Panc1 (cell line): ENCODE measurements around the gene CANT1. TPM values are rescaled to one million over a fixed set of nuclear protein-coding genes. Genes with fewer than 3 reads are reported as not detected.

ENCODE experiments used
- ATAC-seq: fragments of 200-7000 bp; cut with Tn5 transposase; 2 replicates; pipeline ENCODE4 v1.9.1; 2020; ENCODE audit warnings: mild to moderate bottlenecking, moderate library complexity
- BruUV-seq: library from RNA; stranded (reverse); fragments of 400-500 nt; replicated peaks from 2 replicates; lab custom pipeline; 2021; lab: Mats Ljungman, UMichigan
- CTCF ChIA-PET: fragments of 300-600 bp; sonication (Branson Sonifier 250); formaldehyde crosslinking; loops from one replicate; lab custom pipeline; 2022; ENCODE audit warnings: antibody characterized with exemption; lab: Charles Lee
- POLR2A ChIA-PET: fragments of 300-600 bp; sonication (Branson Sonifier 250); formaldehyde crosslinking; loops from one replicate; lab custom pipeline; 2022; ENCODE audit warnings: antibody characterized with exemption; lab: Charles Lee
- DNase-seq: peaks from one replicate; pipeline ENCODE4 v3.0.0-alpha.2; 2010; ENCODE audit warnings: low read depth, low spot score
- H3K27ac ChIP-seq: 2 replicates; pipeline ENCODE4 v1.5.1; 2011; ENCODE audit warnings: mild to moderate bottlenecking, low read length, inconsistent platforms
- H3K27me3 ChIP-seq: fragments of 200-500 bp; sonication (Bioruptor generic); 2 replicates; pipeline ENCODE4 v1.6.0; 2014; ENCODE audit warnings: low read length, inconsistent platforms; ENCODE audit not compliant: control insufficient read depth, insufficient read depth
- H3K36me3 ChIP-seq: fragments of 200-500 bp; sonication (Bioruptor generic); 2 replicates; pipeline ENCODE4 v1.5.1; 2014; ENCODE audit warnings: inconsistent platforms, mild to moderate bottlenecking, low read length, moderate library complexity; ENCODE audit not compliant: control insufficient read depth, insufficient read depth
- H3K4me1 ChIP-seq: 2 replicates; pipeline ENCODE4 v1.5.1; 2011; ENCODE audit warnings: inconsistent platforms, mild to moderate bottlenecking, low read length, moderate library complexity; ENCODE audit not compliant: control insufficient read depth, insufficient read depth
- H3K4me3 ChIP-seq, 2 experiments: 2 replicates each; pipeline ENCODE4 v1.5.1; 2011 to 2012; ENCODE audit warnings: low read depth in 2 of 2, low read length in 2 of 2, mild to moderate bottlenecking in 2 of 2, inconsistent platforms in 1 of 2, moderate library complexity in 1 of 2
- H3K9me3 ChIP-seq: fragments of 200-500 bp; sonication (Bioruptor generic); 2 replicates; pipeline ENCODE4 v1.5.1; 2014; ENCODE audit warnings: low read depth, mild to moderate bottlenecking, inconsistent platforms, low read length, moderate library complexity; ENCODE audit not compliant: control insufficient read depth, insufficient read depth
- CTCF ChIP-seq: fragments of 450-650 bp; IDR thresholded peaks from 2 replicates; pipeline ENCODE4 v1.5.1; 2017; ENCODE audit warnings: mild to moderate bottlenecking
- POLR2AphosphoS5 ChIP-seq: IDR thresholded peaks from 2 replicates; pipeline ENCODE4 v1.6.1; 2012; ENCODE audit warnings: mild to moderate bottlenecking, low read depth, low read length, moderate library complexity
- REST ChIP-seq, 2 experiments: IDR thresholded peaks; 2 replicates each; pipeline ENCODE4 v1.6.1; 2011 to 2012; ENCODE audit warnings: low read depth in 2 of 2, control low read depth in 1 of 2, low read length in 1 of 2, mild to moderate bottlenecking in 1 of 2, moderate library complexity in 1 of 2; ENCODE audit not compliant: insufficient read depth in 1 of 2
- SIN3A ChIP-seq: IDR thresholded peaks from 2 replicates; pipeline ENCODE4 v1.6.1; 2012; ENCODE audit warnings: low read depth, mild to moderate bottlenecking, low read length, moderate library complexity, borderline replicate concordance; ENCODE audit not compliant: insufficient read depth
- TCF7L2 ChIP-seq: IDR thresholded peaks from 2 replicates; pipeline ENCODE4 v1.6.1; 2011; ENCODE audit warnings: mild to moderate bottlenecking, low read depth, low read length, inconsistent platforms
- in situ Hi-C: cut with HindIII; loops from 2 replicates; pipeline ENCODE4 v1.10.0; 2016; ENCODE audit warnings: low sequenced_read_pairs, low pct_unique_long_range_greater_than_20kb
- intact Hi-C: fragments of 100-400 bp; cut with micrococcal nuclease; formaldehyde crosslinking; loops from one replicate; pipeline ENCODE4 v1.10.0; 2022; ENCODE audit not compliant: unreplicated experiment
- total RNA-seq: library from RNA; stranded (reverse); gene quantifications from one replicate; pipeline ENCODE4 v1.2.1, GENCODE V29; 2021; ENCODE audit not compliant: unreplicated experiment

Gene CANT1
- total RNA-seq, 1 experiment from 2014 or later, result 160 TPM

GRCh38 chr17:78986048-78986648 is 23.4 kb downstream of the CANT1 start:
- H3K4me1 ChIP-seq, result peaks cover 16% of the 10 kb centered on the region
- no peaks in the 10 kb centered on the region for H3K9me3 ChIP-seq
- no peaks in the 10 kb centered on the region for H3K27me3 ChIP-seq
- in situ Hi-C loops, result no loop called here
- H3K27ac ChIP-seq, result peak overlapping the region; percentile 84
- H3K4me3 ChIP-seq, result peak overlapping the region; percentile 27 to 58
- H3K36me3 ChIP-seq, result no peaks in the 10 kb centered on the region
- TF ChIP-seq SIN3A, result no peak
- peak; percentile 55 for ATAC-seq
- POLR2A ChIA-PET, result no interaction called here
- BruUV-seq, result no TSS peak
- DNase-seq, result no peak
- intact Hi-C loops, result no loop called here
- CTCF ChIA-PET, result interaction anchor here (0.6 to 1.7 kb wide), 3 partner anchors 15 to 86 kb away, joined by 3 to 6 read pairs (median 4); no protein-coding TSS in a partner anchor

GRCh38 chr17:78985395-78985794 is 24.2 kb downstream of the CANT1 start:
- H3K36me3 ChIP-seq, result no peaks in the 10 kb centered on the region
- H3K27ac ChIP-seq, result no peak overlapping the region
- in situ Hi-C loops (no loop called here), intact Hi-C loops (no loop called here)
- TF ChIP-seq SIN3A (no peak), POLR2AphosphoS5 (no peak)
- no peak overlapping the region for H3K4me3 ChIP-seq
- ATAC-seq (no peak), DNase-seq (no peak)
- H3K9me3 ChIP-seq, result no peaks in the 10 kb centered on the region
- ChIA-PET POLR2A (no interaction called here), CTCF (interaction anchor here (1.7 kb wide), 1 partner anchor 14 kb away, joined by 4 read pairs; no protein-coding TSS in a partner anchor)
- H3K27me3 ChIP-seq, result no peaks in the 10 kb centered on the region
- peaks cover 16% of the 10 kb centered on the region for H3K4me1 ChIP-seq
- BruUV-seq, result no TSS peak

- TF ChIP-seq REST (IDR thresholded peaks at IDR 0.05; ENCODE audit: insufficient read depth in 1 of 2, low read depth in 2 of 2, low read length in 1 of 2) (no peak), TCF7L2 (no peak), SIN3A (no peak), POLR2AphosphoS5 (no peak), CTCF (no peak)
- Histone ChIP-seq H3K27me3 (no peaks in the 10 kb centered on the region), H3K4me3 (no peak overlapping the region), H3K4me1 (peaks cover 26% of the 10 kb centered on the region), H3K27ac (no peak overlapping the region), H3K9me3 (no peaks in the 10 kb centered on the region), H3K36me3 (no peaks in the 10 kb centered on the region; the same call in 1 of the 2 replicates)
- CTCF ChIA-PET, result no interaction called here
- no peak for ATAC-seq
- BruUV-seq, result no TSS peak
- DNase-seq, result no peak
- in situ Hi-C loops, result no loop called here
- POLR2A ChIA-PET, result no interaction called here
- intact Hi-C loops, result no loop called here
Measured at GRCh38 chr17:78981010-78981888, 28.3 kb downstream of the CANT1 start.
